IMR-90 (cell line): Measurements from ENCODE around the gene ACSBG1. TPM values are rescaled to one million over a fixed set of nuclear protein-coding genes. Genes with fewer than 3 reads are reported as not detected.

Experiments
- ATAC-seq: fragments of 200-7000 bp; cut with Tn5 transposase; 2 replicates; pipeline ENCODE4 v1.9.1; 2020; ENCODE audit warnings: low read depth, mild to moderate bottlenecking, moderate library complexity
- BruUV-seq: library from RNA; stranded (reverse); fragments of 400-500 nt; replicated peaks from 2 replicates; lab custom pipeline; 2021; lab: Mats Ljungman, UMichigan
- CTCF ChIA-PET: fragments of 300-600 bp; formaldehyde crosslinking; extraction: SDS; loops from one replicate; lab custom pipeline; 2021; ENCODE audit warnings: antibody characterized with exemption; lab: Yijun Ruan, JAX
- POLR2A ChIA-PET: fragments of 300-600 bp; sonication (Branson Sonifier 250); formaldehyde crosslinking; loops from one replicate; lab custom pipeline; 2022; ENCODE audit warnings: antibody characterized with exemption; ENCODE audit not compliant: unreplicated experiment; lab: Charles Lee
- DNase-seq: peaks from one replicate; pipeline ENCODE4 v3.0.0; 2013
- H2AFZ ChIP-seq: replicated peaks from 2 replicates; pipeline ENCODE3; 2013; ENCODE audit warnings: low read length, mild to moderate bottlenecking; ENCODE audit not compliant: poor library complexity
- H2AK5ac ChIP-seq: 2 replicates; pipeline ENCODE4 v1.6.1; 2013; ENCODE audit warnings: low read depth, low read length, inconsistent platforms
- H2AK9ac ChIP-seq: replicated peaks from 2 replicates; pipeline ENCODE3; 2013; ENCODE audit warnings: mild to moderate bottlenecking, low read depth, low read length, moderate library complexity; ENCODE audit not compliant: poor library complexity
- H2BK120ac ChIP-seq: 2 replicates; pipeline ENCODE4 v1.6.1; 2013; ENCODE audit warnings: low read depth, low read length, inconsistent platforms
- H2BK15ac ChIP-seq: 3 replicates; pipeline ENCODE4 v1.6.1; 2013; ENCODE audit warnings: low read depth, low read length, inconsistent platforms
- H2BK20ac ChIP-seq: 2 replicates; pipeline ENCODE4 v1.6.1; 2013; ENCODE audit warnings: low read depth, mild to moderate bottlenecking, inconsistent platforms, low read length, moderate library complexity
- H2BK5ac ChIP-seq: 2 replicates; pipeline ENCODE4 v1.6.1; 2013; ENCODE audit warnings: mild to moderate bottlenecking, low read depth, low read length, inconsistent platforms; ENCODE audit not compliant: poor library complexity, severe bottlenecking
- H3K14ac ChIP-seq: replicated peaks from 2 replicates; pipeline ENCODE4 v1.6.1; 2013; ENCODE audit warnings: low read depth, low read length, inconsistent platforms
- H3K18ac ChIP-seq: 2 replicates; pipeline ENCODE4 v1.6.1; 2013; ENCODE audit warnings: low read depth, low read length, control low read depth
- H3K23ac ChIP-seq: 2 replicates; pipeline ENCODE4 v1.6.1; 2013; ENCODE audit warnings: low read depth, low read length, inconsistent platforms
- H3K27ac ChIP-seq: 2 replicates; pipeline ENCODE4 v1.5.1; 2013; ENCODE audit warnings: mild to moderate bottlenecking, control low read depth, low read length; ENCODE audit not compliant: insufficient read depth
- H3K27me3 ChIP-seq: 2 replicates; pipeline ENCODE4 v1.6.1; 2013; ENCODE audit warnings: low read length; ENCODE audit not compliant: control insufficient read depth, insufficient read depth
- H3K36me3 ChIP-seq: 2 replicates; pipeline ENCODE4 v1.6.1; 2013; ENCODE audit warnings: low read length, mixed read lengths; ENCODE audit not compliant: control insufficient read depth, insufficient read depth
- H3K4ac ChIP-seq: 2 replicates; pipeline ENCODE4 v1.6.1; 2013; ENCODE audit warnings: low read depth, low read length, inconsistent platforms
- H3K4me1 ChIP-seq: 2 replicates; pipeline ENCODE4 v1.6.1; 2013; ENCODE audit warnings: low read length, mixed read lengths; ENCODE audit not compliant: control insufficient read depth, insufficient read depth
- H3K4me2 ChIP-seq: 2 replicates; pipeline ENCODE4 v1.6.1; 2013; ENCODE audit warnings: low read depth, mild to moderate bottlenecking, control low read depth, low read length, moderate library complexity
- H3K4me3 ChIP-seq: 2 replicates; pipeline ENCODE4 v1.5.1; 2013; ENCODE audit warnings: low read depth, mild to moderate bottlenecking, control low read depth, low read length, moderate library complexity; ENCODE audit not compliant: insufficient read depth
- H3K56ac ChIP-seq: 2 replicates; pipeline ENCODE4 v1.6.1; 2013; ENCODE audit warnings: low read length, inconsistent platforms; ENCODE audit not compliant: insufficient read depth; ENCODE audit errors: extremely low read depth
- H3K79me1 ChIP-seq, 2 experiments: 2 replicates each; pipeline ENCODE4 v1.6.1; 2013; ENCODE audit warnings: low read length in 2 of 2, inconsistent platforms in 1 of 2, low read depth in 1 of 2
- H3K9ac ChIP-seq: 2 replicates; pipeline ENCODE4 v1.6.1; 2013; ENCODE audit warnings: low read depth, low read length, control low read depth
- H3K9me1 ChIP-seq: 2 replicates; pipeline ENCODE4 v1.6.1; 2013; ENCODE audit warnings: low read length, inconsistent platforms; ENCODE audit not compliant: insufficient read depth
- H3K9me3 ChIP-seq: 2 replicates; pipeline ENCODE4 v1.6.1; 2013; ENCODE audit warnings: low read length; ENCODE audit not compliant: control insufficient read depth, insufficient read depth
- H4K20me1 ChIP-seq: 2 replicates; pipeline ENCODE4 v1.6.1; 2013; ENCODE audit warnings: low read length, inconsistent platforms; ENCODE audit not compliant: insufficient read depth
- H4K5ac ChIP-seq: 2 replicates; pipeline ENCODE4 v1.6.1; 2013; ENCODE audit warnings: mild to moderate bottlenecking, low read depth, low read length, control low read depth
- H4K8ac ChIP-seq, 2 experiments: 2 replicates each; pipeline ENCODE4 v1.6.1; 2013; ENCODE audit warnings: low read depth in 2 of 2, low read length in 2 of 2, control low read depth in 1 of 2, inconsistent platforms in 1 of 2
- H4K91ac ChIP-seq: 2 replicates; pipeline ENCODE4 v1.6.1; 2013; ENCODE audit warnings: low read depth, low read length, inconsistent platforms; ENCODE audit not compliant: insufficient read depth
- MAFK ChIP-seq: IDR thresholded peaks from 2 replicates; pipeline ENCODE4 v1.6.1; 2012; ENCODE audit warnings: low read depth, low read length, improper control_type of control experiment
- MXI1 ChIP-seq: IDR thresholded peaks from 2 replicates; pipeline ENCODE4 v1.6.1; 2012; ENCODE audit warnings: low read depth, mild to moderate bottlenecking, low read length, moderate library complexity, borderline replicate concordance
- NFE2L2 ChIP-seq: fragments of 150-350 bp; IDR thresholded peaks from 2 replicates; pipeline ENCODE4 v1.6.1; 2016; ENCODE audit warnings: low read depth, mild to moderate bottlenecking, low read length
- RFX5 ChIP-seq: IDR thresholded peaks from 2 replicates; pipeline ENCODE4 v1.8.0; 2012; ENCODE audit warnings: low read depth, mild to moderate bottlenecking, low read length, moderate library complexity
- WGBS, 2 experiments: methylation state at CpG; one replicate each; pipeline versions ENCODE4 v1.1.5 to v1.1.7; 2013; ENCODE audit warnings: missing lambda C conversion rate in 2 of 2; ENCODE audit not compliant: insufficient read length in 1 of 2; ENCODE audit errors: extremely low coverage in 2 of 2; 5-methylcytosine and 5-hydroxymethylcytosine counted together
- dilution Hi-C: fragments of 300-500 bp; cut with HindIII; formaldehyde crosslinking; loops from one replicate; pipeline ENCODE4 v1.14.3; 2018; ENCODE audit warnings: low sequenced_read_pairs; ENCODE audit not compliant: unreplicated experiment
- in situ Hi-C: fragments of 300-500 bp; cut with MboI; formaldehyde crosslinking; loops from 3 replicates; pipeline ENCODE4 v1.14.3; 2019; ENCODE audit warnings: low sequenced_read_pairs, inconsistent platforms, mixed read lengths
- intact Hi-C: fragments of 100-400 bp; cut with micrococcal nuclease; formaldehyde crosslinking; loops from 2 replicates; pipeline ENCODE4 v1.10.0; 2022
- polyA plus RNA-seq, 3 experiments: library from polyadenylated mRNA; depleted of rRNA; stranded (reverse); fragments of >200 nt; gene quantifications; 2 replicates each; pipeline ENCODE4 v1.2.3, GENCODE V29; 2012; ENCODE audit warnings: low replicate concordance in 1 of 3
- total RNA-seq: library from RNA; depleted of rRNA; stranded (reverse); fragments of >200 nt; gene quantifications from 2 replicates; pipeline ENCODE4 v1.2.3, GENCODE V29; 2012

Gene ACSBG1
- total and polyA plus RNA-seq, 2 of the 4 experiments (the other 2 are of a cell fraction) = 0.02 TPM; not detected in 1

DNA sequence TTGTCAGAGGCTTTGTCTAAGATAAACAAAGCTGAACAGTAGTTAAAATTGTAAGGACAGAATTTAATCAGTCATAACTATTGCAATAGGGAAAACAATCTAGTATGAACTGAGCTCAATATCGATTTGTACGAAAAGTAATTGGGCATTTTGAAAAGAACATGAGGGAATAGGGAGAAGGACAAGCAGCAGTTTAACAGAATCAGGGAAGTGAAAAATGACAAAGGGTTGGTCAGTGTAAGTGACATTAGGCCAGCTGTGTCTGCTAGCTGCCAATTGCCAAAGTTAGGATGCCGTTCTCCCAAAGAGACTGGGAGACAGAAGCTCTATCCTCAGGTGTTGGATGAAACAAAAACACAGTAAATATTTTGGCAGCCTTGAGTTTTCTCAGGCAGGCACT, 26.7 kb upstream of the ACSBG1 start:
- Histone ChIP-seq H2AK5ac (no peak overlapping the region), H3K14ac (no peak overlapping the region), H3K4me2 (no peak overlapping the region), H3K27ac (no peak overlapping the region), H3K9me1 (0 out of 2 replicates have a peak, but pooled peaks cover 3% of the 10 kb centered on the region), H4K5ac (no peak overlapping the region), H3K18ac (no peak overlapping the region), H3K4me3 (no peak overlapping the region), H4K20me1 (no peaks in the 10 kb centered on the region), H2AFZ (no peak overlapping the region), H3K9me3 (no peaks in the 10 kb centered on the region), H3K36me3 (no peaks in the 10 kb centered on the region), H3K27me3 (peaks cover 30% of the 10 kb centered on the region), H3K4me1 (peaks cover 5% of the 10 kb centered on the region), H2BK20ac (no peak overlapping the region), H3K56ac (no peak overlapping the region), H4K91ac (no peak overlapping the region), H3K79me1 (no peaks in the 10 kb centered on the region), H2BK5ac (no peak overlapping the region), H2BK15ac (no peak overlapping the region), H2BK120ac (no peak overlapping the region), H3K9ac (no peak overlapping the region), H3K4ac (no peak overlapping the region), H4K8ac (no peak overlapping the region), H2AK9ac (no peak overlapping the region), H3K23ac (no peak overlapping the region)
- TF ChIP-seq MAFK (no peak), RFX5 (no peak), NFE2L2 (no peak), MXI1 (no peak)
- POLR2A ChIA-PET = no interaction called here
- BruUV-seq = no TSS peak
- ATAC-seq (no peak), DNase-seq (no peak)
- intact Hi-C loops (no loop called here), in situ Hi-C loops (no loop called here), dilution Hi-C loops (no loop called here)
- 70% methylated on average over 2 of the region's 3 CpGs; no CpG with 5 or more reads in 1 of the 2 experiments for WGBS, 2 experiments
- CTCF ChIA-PET = interaction anchor here (0.7 kb wide), 1 partner anchor 1167 kb away, joined by 4 read pairs; no protein-coding TSS in a partner anchor
